ENCODE results near the gene CDC42EP4. TPM values are rescaled to one million over a fixed set of nuclear protein-coding genes. Genes with fewer than 3 reads are reported as not detected.

Gene CDC42EP4
- total RNA-seq, 1 experiment from 2014 or later = 60.1 TPM

DNA sequence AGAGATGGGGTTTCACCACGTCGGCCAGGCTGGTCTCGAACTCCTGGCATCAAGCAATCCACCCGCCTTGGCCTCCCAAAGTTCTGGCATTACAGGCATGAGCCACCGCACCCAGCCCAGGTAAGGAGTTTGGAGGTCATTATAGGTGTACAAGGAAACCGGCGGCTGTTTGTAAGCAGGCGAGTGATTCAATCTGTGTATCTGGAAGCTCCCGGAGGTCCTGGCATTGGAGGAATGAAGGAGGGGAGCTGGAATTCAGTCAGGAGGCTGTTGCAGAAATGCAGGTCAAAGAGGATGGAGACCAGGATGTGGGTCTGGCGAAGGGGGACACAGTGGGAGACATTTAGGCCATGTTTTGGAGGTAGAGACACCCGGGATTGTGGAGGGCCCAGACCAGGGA, 18.8 kb downstream of the CDC42EP4 start:
- peak overlapping the region; percentile 91 for H3K27ac Mint-ChIP-seq (ENCODE audit: unreplicated experiment)

DNA sequence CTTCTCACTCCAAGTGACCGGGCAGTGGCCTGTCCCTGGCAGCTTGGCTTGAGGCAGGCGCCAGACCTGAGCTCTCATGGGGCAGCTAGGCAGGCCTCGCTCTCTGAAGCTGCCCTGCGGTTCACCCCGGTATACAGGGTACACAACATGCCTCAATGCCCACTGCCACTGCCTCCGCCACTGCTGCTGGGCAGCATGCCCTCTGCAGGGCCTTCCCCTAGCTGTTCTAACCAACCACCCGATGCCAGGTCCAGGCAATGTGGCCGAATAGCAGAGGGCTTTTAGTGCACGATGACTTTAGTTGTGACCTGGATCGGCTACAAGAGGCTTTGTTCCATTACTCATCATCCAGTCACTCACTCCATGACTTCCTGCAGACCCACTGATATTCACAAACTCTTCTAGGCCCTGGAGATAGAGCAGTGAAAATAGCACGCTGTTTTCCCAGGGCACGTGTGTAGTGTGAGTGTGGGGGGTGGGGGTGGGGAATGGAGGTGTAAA, 19.7 kb downstream of the CDC42EP4 start:
- intact Hi-C loops (cut with micrococcal nuclease; ENCODE audit: unreplicated experiment) = no loop called here
- CTCF ChIA-PET = interaction anchor here (0.5 to 1.8 kb wide), 7 partner anchors 16 to 78 kb away, joined by 3 to 12 read pairs (median 6); a partner anchor contains a TSS
- TF ChIP-seq, protein P1, sequence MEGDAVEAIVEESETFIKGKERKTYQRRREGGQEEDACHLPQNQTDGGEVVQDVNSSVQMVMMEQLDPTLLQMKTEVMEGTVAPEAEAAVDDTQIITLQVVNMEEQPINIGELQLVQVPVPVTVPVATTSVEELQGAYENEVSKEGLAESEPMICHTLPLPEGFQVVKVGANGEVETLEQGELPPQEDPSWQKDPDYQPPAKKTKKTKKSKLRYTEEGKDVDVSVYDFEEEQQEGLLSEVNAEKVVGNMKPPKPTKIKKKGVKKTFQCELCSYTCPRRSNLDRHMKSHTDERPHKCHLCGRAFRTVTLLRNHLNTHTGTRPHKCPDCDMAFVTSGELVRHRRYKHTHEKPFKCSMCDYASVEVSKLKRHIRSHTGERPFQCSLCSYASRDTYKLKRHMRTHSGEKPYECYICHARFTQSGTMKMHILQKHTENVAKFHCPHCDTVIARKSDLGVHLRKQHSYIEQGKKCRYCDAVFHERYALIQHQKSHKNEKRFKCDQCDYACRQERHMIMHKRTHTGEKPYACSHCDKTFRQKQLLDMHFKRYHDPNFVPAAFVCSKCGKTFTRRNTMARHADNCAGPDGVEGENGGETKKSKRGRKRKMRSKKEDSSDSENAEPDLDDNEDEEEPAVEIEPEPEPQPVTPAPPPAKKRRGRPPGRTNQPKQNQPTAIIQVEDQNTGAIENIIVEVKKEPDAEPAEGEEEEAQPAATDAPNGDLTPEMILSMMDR (IDR thresholded peaks at IDR 0.05; ENCODE audit: unreplicated experiment) = no peak
- Mint-ChIP-seq H3K9me3 (ENCODE audit: low read depth, unreplicated experiment) (no peaks in the 10 kb centered on the region), H3K4me1 (ENCODE audit: low read depth, unreplicated experiment) (peaks cover 70% of the 10 kb centered on the region), H3K27me3 (ENCODE audit: unreplicated experiment) (no peaks in the 10 kb centered on the region), H3K36me3 (ENCODE audit: insufficient read depth, unreplicated experiment) (peaks cover 58% of the 10 kb centered on the region), H3K4me3 (ENCODE audit: low read depth, unreplicated experiment) (peak overlapping the region; percentile 52), H3K27ac (ENCODE audit: unreplicated experiment) (peak overlapping the region; percentile 91)
- TSS peak; percentile 97 for BruUV-seq (replicated peaks)
- DNase-seq = peak; percentile 58

More for the DNA sequence above, 18.8 kb downstream of the CDC42EP4 start:
- H3K9me3 Mint-ChIP-seq (ENCODE audit: low read depth, unreplicated experiment) = no peaks in the 10 kb centered on the region
- H3K27me3 Mint-ChIP-seq (ENCODE audit: unreplicated experiment) = no peaks in the 10 kb centered on the region
- H3K36me3 Mint-ChIP-seq (ENCODE audit: insufficient read depth, unreplicated experiment) = peaks cover 52% of the 10 kb centered on the region
- H3K4me1 Mint-ChIP-seq (ENCODE audit: low read depth, unreplicated experiment) = peaks cover 60% of the 10 kb centered on the region
- intact Hi-C loops (cut with micrococcal nuclease; ENCODE audit: unreplicated experiment) = loop anchor here (1.0 kb wide), 2 partner anchors 15 to 47 kb away; no protein-coding TSS in a partner anchor
- CTCF ChIA-PET = interaction anchor here (0.7 to 1.9 kb wide), 4 partner anchors 11 to 31 kb away, joined by 3 to 6 read pairs (median 5); partner anchors contain the start of gene CDC42EP4
- BruUV-seq (replicated peaks) = no TSS peak
- peak overlapping the region; percentile 45 for H3K4me3 Mint-ChIP-seq (ENCODE audit: low read depth, unreplicated experiment)
- peak; percentile 59 for DNase-seq
- TF ChIP-seq, protein P1 (IDR thresholded peaks at IDR 0.05; ENCODE audit: unreplicated experiment) = no peak

GRCh38 chr17:73291260-73291801, 20.5 kb downstream of the CDC42EP4 start:
- intact Hi-C loops (cut with micrococcal nuclease; ENCODE audit: unreplicated experiment) = no loop called here
- Mint-ChIP-seq H3K9me3 (ENCODE audit: low read depth, unreplicated experiment) (no peaks in the 10 kb centered on the region), H3K36me3 (ENCODE audit: insufficient read depth, unreplicated experiment) (peaks cover 60% of the 10 kb centered on the region), H3K27ac (ENCODE audit: unreplicated experiment) (peak overlapping the region; percentile 91), H3K4me3 (ENCODE audit: low read depth, unreplicated experiment) (peak overlapping the region; percentile 52), H3K27me3 (ENCODE audit: unreplicated experiment) (no peaks in the 10 kb centered on the region), H3K4me1 (ENCODE audit: low read depth, unreplicated experiment) (peaks cover 77% of the 10 kb centered on the region)
- TF ChIP-seq, protein P1 (IDR thresholded peaks at IDR 0.05; ENCODE audit: unreplicated experiment) = no peak
- CTCF ChIA-PET = interaction anchor here (0.7 to 1.8 kb wide), 7 partner anchors 17 to 78 kb away, joined by 3 to 12 read pairs (median 5); a partner anchor contains a TSS
- peak; percentile 86 for DNase-seq
- BruUV-seq (replicated peaks) = no TSS peak

GRCh38 chr17:73290399-73291259, 21.2 kb downstream of the CDC42EP4 start:
- Mint-ChIP-seq H3K27me3 (ENCODE audit: unreplicated experiment) (no peaks in the 10 kb centered on the region), H3K4me3 (ENCODE audit: low read depth, unreplicated experiment) (peak overlapping the region; percentile 52), H3K4me1 (ENCODE audit: low read depth, unreplicated experiment) (peaks cover 80% of the 10 kb centered on the region), H3K27ac (ENCODE audit: unreplicated experiment) (peak overlapping the region; percentile 91), H3K9me3 (ENCODE audit: low read depth, unreplicated experiment) (no peaks in the 10 kb centered on the region), H3K36me3 (ENCODE audit: insufficient read depth, unreplicated experiment) (peaks cover 66% of the 10 kb centered on the region)
- BruUV-seq (replicated peaks) = no TSS peak
- intact Hi-C loops (cut with micrococcal nuclease; ENCODE audit: unreplicated experiment) = no loop called here
- no peak for DNase-seq
- TF ChIP-seq, protein P1 (IDR thresholded peaks at IDR 0.05; ENCODE audit: unreplicated experiment) = no peak
- CTCF ChIA-PET = interaction anchor here (0.7 to 1.8 kb wide), 5 partner anchors 17 to 79 kb away, joined by 3 to 12 read pairs (median 9); a partner anchor contains a TSS
